GM23248 (cell line): ENCODE results near the gene KIF5B. TPM values are rescaled to one million over a fixed set of nuclear protein-coding genes. Genes with fewer than 3 reads are reported as not detected.
"Not testable (repeated sequence)": the region's sequence is repeated elsewhere in the genome, so short reads cannot be mapped to it uniquely, and the experiment has no call there.

ENCODE experiments used
- DNase-seq: peaks from one replicate; pipeline ENCODE4 v3.0.0-alpha.2; 2015
- H2AFZ ChIP-seq: fragments of 200-600 bp; sonication (generic); 2 replicates; pipeline ENCODE4 v1.6.1; 2016; ENCODE audit warnings: antibody characterized with exemption
- H3F3A ChIP-seq: fragments of 200-600 bp; sonication (generic); 2 replicates; pipeline ENCODE4 v1.6.1; 2016; ENCODE audit warnings: mild to moderate bottlenecking, antibody characterized with exemption, mixed run types; ENCODE audit not compliant: insufficient read depth
- H3K27ac ChIP-seq: fragments of 200-600 bp; sonication (generic); 2 replicates; pipeline ENCODE4 v1.5.1; 2016; ENCODE audit warnings: mild to moderate bottlenecking
- H3K27me3 ChIP-seq: fragments of 200-600 bp; sonication (generic); replicated peaks from 2 replicates; pipeline ENCODE4 v1.6.1; 2016; ENCODE audit warnings: mild to moderate bottlenecking; ENCODE audit not compliant: insufficient read depth
- H3K36me3 ChIP-seq: fragments of 200-600 bp; sonication (generic); 2 replicates; pipeline ENCODE4 v1.6.1; 2016; ENCODE audit warnings: low read depth, mild to moderate bottlenecking
- H3K4me1 ChIP-seq: fragments of 200-600 bp; sonication (generic); 2 replicates; pipeline ENCODE4 v1.6.1; 2016; ENCODE audit warnings: mild to moderate bottlenecking; ENCODE audit not compliant: insufficient read depth
- H3K4me2 ChIP-seq: fragments of 200-600 bp; sonication (generic); one replicate; pipeline ENCODE4 v1.6.1; 2016; ENCODE audit warnings: mild to moderate bottlenecking; ENCODE audit not compliant: unreplicated experiment
- H3K4me3 ChIP-seq: fragments of 200-600 bp; sonication (generic); 2 replicates; pipeline ENCODE4 v1.5.1; 2016; ENCODE audit warnings: mild to moderate bottlenecking
- H3K79me2 ChIP-seq: fragments of 200-600 bp; sonication (generic); 2 replicates; pipeline ENCODE4 v1.6.1; 2016; ENCODE audit warnings: mild to moderate bottlenecking; ENCODE audit not compliant: insufficient read depth
- H3K9ac ChIP-seq: fragments of 200-600 bp; sonication (generic); 2 replicates; pipeline ENCODE4 v1.6.1; 2016; ENCODE audit warnings: mild to moderate bottlenecking
- H3K9me2 ChIP-seq: fragments of 200-600 bp; sonication (generic); 2 replicates; pipeline ENCODE4 v1.6.1; 2016; ENCODE audit warnings: mixed run types, mild to moderate bottlenecking, moderate library complexity; ENCODE audit not compliant: insufficient read depth
- H3K9me3 ChIP-seq: fragments of 200-600 bp; sonication (generic); one replicate; pipeline ENCODE4 v1.6.1; 2017; ENCODE audit warnings: low read depth
- H4K20me1 ChIP-seq: fragments of 200-600 bp; sonication (generic); 2 replicates; pipeline ENCODE4 v1.6.0; 2016; ENCODE audit not compliant: insufficient read depth
- EZH2 ChIP-seq: fragments of 200-600 bp; sonication (generic); IDR thresholded peaks from 2 replicates; pipeline ENCODE4 v1.6.1; 2018; ENCODE audit warnings: antibody characterized with exemption, mild to moderate bottlenecking; ENCODE audit not compliant: insufficient read depth, poor library complexity, severe bottlenecking
- EZH2phosphoT487 ChIP-seq: fragments of 200-600 bp; sonication (generic); IDR thresholded peaks from 2 replicates; pipeline ENCODE4 v1.6.1; 2018; ENCODE audit warnings: antibody characterized with exemption, moderate library complexity, mild to moderate bottlenecking, low read depth; ENCODE audit not compliant: insufficient read depth
- WGBS, 2 experiments: methylation state at CpG; one replicate each; pipeline ENCODE4 v1.1.6; 2015 to 2017; ENCODE audit warnings: low lambda C conversion rate in 2 of 2, low coverage in 1 of 2; ENCODE audit errors: missing lambda C conversion rate in 2 of 2; 5-methylcytosine and 5-hydroxymethylcytosine counted together
- in situ Hi-C: fragments of 300-500 bp; cut with MboI; formaldehyde crosslinking; loops from 2 replicates; pipeline ENCODE4 v1.15.0; 2020
- polyA plus RNA-seq: library from polyadenylated mRNA; unstranded; fragments of >200 nt; fragmentation: Nextera tagmentation; extraction: Ambion mirVana; gene quantifications from 2 replicates; pipeline ENCODE4 v1.2.1, GENCODE V29; 2016
- total RNA-seq: library from RNA; depleted of rRNA; stranded (reverse); fragments of >200 nt; shearing (Covaris generic); gene quantifications from 2 replicates; pipeline ENCODE4 v1.2.3, GENCODE V29; 2014

Gene KIF5B
- total and polyA plus RNA-seq, 2 experiments from 2014 or later: 81.5 to 133 TPM

GRCh38 chr10:32073128-32073527, 16.9 kb upstream of the KIF5B start:
- no peak for TF ChIP-seq EZH2
- no peak for TF ChIP-seq EZH2phosphoT487
- no peak overlapping the region for H3K9ac ChIP-seq
- no peak overlapping the region for H3K4me3 ChIP-seq
- no peaks in the 10 kb centered on the region for H3K79me2 ChIP-seq
- H3F3A ChIP-seq: no peaks in the 10 kb centered on the region
- H3K4me1 ChIP-seq: peaks cover 8% of the 10 kb centered on the region
- in situ Hi-C loops: no loop called here
- no peak overlapping the region for H3K27ac ChIP-seq
- H3K27me3 ChIP-seq: no peaks in the 10 kb centered on the region
- no peak overlapping the region for H2AFZ ChIP-seq
- H3K4me2 ChIP-seq: no peak overlapping the region
- H4K20me1 ChIP-seq: no peaks in the 10 kb centered on the region
- H3K36me3 ChIP-seq: no peaks in the 10 kb centered on the region
- no peak for DNase-seq
- no peaks in the 10 kb centered on the region for H3K9me2 ChIP-seq
- WGBS, 2 experiments: 77 to 80% methylated on average over 5 of the region's 5 CpGs
- no peaks in the 10 kb centered on the region for H3K9me3 ChIP-seq

GRCh38 chr10:32072025-32072800, 16.0 kb upstream of the KIF5B start:
- Histone ChIP-seq H3K9me3 (no peaks in the 10 kb centered on the region), H3K79me2 (no peaks in the 10 kb centered on the region), H3K4me1 (no peaks in the 10 kb centered on the region), H3K27me3 (no peaks in the 10 kb centered on the region), H4K20me1 (no peaks in the 10 kb centered on the region), H3K27ac (no peak overlapping the region), H3K4me3 (no peak overlapping the region), H3K9ac (no peak overlapping the region), H2AFZ (no peak overlapping the region), H3K9me2 (no peaks in the 10 kb centered on the region), H3K36me3 (no peaks in the 10 kb centered on the region), H3K4me2 (no peak overlapping the region), H3F3A (no peaks in the 10 kb centered on the region)
- in situ Hi-C loops: no loop called here
- WGBS, 2 experiments: 89 to 92% methylated on average over 7 of the region's 7 CpGs
- DNase-seq: no peak
- TF ChIP-seq EZH2phosphoT487 (no peak), EZH2 (no peak)

- Histone ChIP-seq H3K9ac (no peak overlapping the region), H3K4me3 (no peak overlapping the region), H3K9me2 (no peaks in the 10 kb centered on the region), H3K4me1 (no peaks in the 10 kb centered on the region), H3K27ac (no peak overlapping the region), H4K20me1 (no peaks in the 10 kb centered on the region), H3K27me3 (no peaks in the 10 kb centered on the region), H3K4me2 (no peak overlapping the region), H3K36me3 (no peaks in the 10 kb centered on the region), H3K9me3 (no peaks in the 10 kb centered on the region), H2AFZ (no peak overlapping the region), H3K79me2 (no peaks in the 10 kb centered on the region), H3F3A (peaks cover 6% of the 10 kb centered on the region; the same call in 1 of the 2 replicates)
- in situ Hi-C loops: no loop called here
- WGBS, 2 experiments: 76 to 81% methylated on average over 2 of the region's 2 CpGs
- TF ChIP-seq EZH2phosphoT487: no peak
- DNase-seq: no peak
These were observed 14.4 kb upstream of the KIF5B start for GRCh38 chr10:32070645-32071044.

- Histone ChIP-seq H3K27ac (no peak overlapping the region), H3K27me3 (no peaks in the 10 kb centered on the region), H3K4me2 (no peak overlapping the region), H3K79me2 (no peaks in the 10 kb centered on the region), H3F3A (peaks cover 6% of the 10 kb centered on the region; the same call in 1 of the 2 replicates), H4K20me1 (no peaks in the 10 kb centered on the region), H3K36me3 (no peaks in the 10 kb centered on the region), H3K9ac (no peak overlapping the region), H3K9me2 (no peaks in the 10 kb centered on the region), H2AFZ (no peak overlapping the region), H3K9me3 (no peaks in the 10 kb centered on the region), H3K4me3 (no peak overlapping the region), H3K4me1 (no peaks in the 10 kb centered on the region)
- no peak for TF ChIP-seq EZH2phosphoT487
- no peak for TF ChIP-seq EZH2
- in situ Hi-C loops: no loop called here
- 74 to 78% methylated on average over 12 of the region's 12 CpGs for WGBS, 2 experiments
- DNase-seq: no peak
These were observed 12.3 kb upstream of the KIF5B start for GRCh38 chr10:32068569-32068968.

GRCh38 chr10:32067931-32068330, 11.7 kb upstream of the KIF5B start:
- H3F3A ChIP-seq, in situ Hi-C loops: not testable (repeated sequence)

More at GRCh38 chr10:32067931-32068330, 11.7 kb upstream of the KIF5B start:
- H3K79me2 ChIP-seq, H3K36me3 ChIP-seq, H2AFZ ChIP-seq, H3K27ac ChIP-seq, H3K9me3 ChIP-seq, H3K9ac ChIP-seq, H3K27me3 ChIP-seq, H3K4me2 ChIP-seq, DNase-seq, H3K9me2 ChIP-seq, H3K4me1 ChIP-seq, H3K4me3 ChIP-seq, H4K20me1 ChIP-seq: not testable (repeated sequence)
- 92 to 96% methylated on average over 5 of the region's 5 CpGs for WGBS, 2 experiments
